Neural progenitor cell (in vitro differentiated cells): Measurements from ENCODE around the gene DRGX.

Experiments
- EZH2 ChIP-seq: fragments of 200-600 bp; sonication (generic); IDR thresholded peaks from 2 replicates; pipeline ENCODE4 v1.6.1; 2017; ENCODE audit warnings: antibody characterized with exemption, mild to moderate bottlenecking, moderate library complexity
- TF ChIP-seq, protein P1 (sequence below): fragments of 200-600 bp; sonication (generic); IDR thresholded peaks from 2 replicates; pipeline ENCODE4 v1.5.1; 2017; ENCODE audit warnings: antibody characterized with exemption, mild to moderate bottlenecking

- TF ChIP-seq, protein P1, sequence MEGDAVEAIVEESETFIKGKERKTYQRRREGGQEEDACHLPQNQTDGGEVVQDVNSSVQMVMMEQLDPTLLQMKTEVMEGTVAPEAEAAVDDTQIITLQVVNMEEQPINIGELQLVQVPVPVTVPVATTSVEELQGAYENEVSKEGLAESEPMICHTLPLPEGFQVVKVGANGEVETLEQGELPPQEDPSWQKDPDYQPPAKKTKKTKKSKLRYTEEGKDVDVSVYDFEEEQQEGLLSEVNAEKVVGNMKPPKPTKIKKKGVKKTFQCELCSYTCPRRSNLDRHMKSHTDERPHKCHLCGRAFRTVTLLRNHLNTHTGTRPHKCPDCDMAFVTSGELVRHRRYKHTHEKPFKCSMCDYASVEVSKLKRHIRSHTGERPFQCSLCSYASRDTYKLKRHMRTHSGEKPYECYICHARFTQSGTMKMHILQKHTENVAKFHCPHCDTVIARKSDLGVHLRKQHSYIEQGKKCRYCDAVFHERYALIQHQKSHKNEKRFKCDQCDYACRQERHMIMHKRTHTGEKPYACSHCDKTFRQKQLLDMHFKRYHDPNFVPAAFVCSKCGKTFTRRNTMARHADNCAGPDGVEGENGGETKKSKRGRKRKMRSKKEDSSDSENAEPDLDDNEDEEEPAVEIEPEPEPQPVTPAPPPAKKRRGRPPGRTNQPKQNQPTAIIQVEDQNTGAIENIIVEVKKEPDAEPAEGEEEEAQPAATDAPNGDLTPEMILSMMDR, result no peak
- no peak for TF ChIP-seq EZH2
Measured at GRCh38 chr10:49403363-49403762, 7.5 kb upstream of the DRGX start.
